HCEC 1CT (cell line): ENCODE results near the gene MSH3.
A peak's percentile ranks its signal among the peaks of the same experiment; 100 is the strongest.
"Not testable (repeated sequence)": the region's sequence is repeated elsewhere in the genome, so short reads cannot be mapped to it uniquely, and the experiment has no call there.

ENCODE experiments used
- DNase-seq: peaks from one replicate; pipeline ENCODE4 v3.0.0-alpha.2; 2017

The MSH3 gene

DNA sequence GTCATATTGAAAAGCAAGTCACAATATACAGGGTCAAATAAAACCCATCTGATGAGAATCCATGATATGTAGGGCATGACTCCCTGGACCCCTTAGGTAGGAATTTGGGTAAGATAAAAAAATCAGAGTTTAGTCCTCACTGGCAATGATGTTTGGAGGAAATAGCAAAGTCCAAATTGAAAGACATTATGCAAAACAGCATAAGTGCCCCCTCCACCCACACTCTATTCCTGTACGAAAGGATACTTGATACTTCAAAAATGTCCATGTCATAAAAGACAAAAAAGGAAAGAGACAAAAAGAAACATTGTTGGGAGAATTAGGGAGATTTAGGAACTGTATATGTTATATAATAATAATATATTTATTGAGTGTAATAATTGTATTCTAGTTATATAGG is 209.7 kb downstream of the MSH3 start:
- DNase-seq, result no peak

GRCh38 chr5:80864706-80865435 is 210.4 kb downstream of the MSH3 start:
- no peak for DNase-seq

- DNase-seq, result no peak
Measured at GRCh38 chr5:80865551-80865950, 211.1 kb downstream of the MSH3 start.

DNA sequence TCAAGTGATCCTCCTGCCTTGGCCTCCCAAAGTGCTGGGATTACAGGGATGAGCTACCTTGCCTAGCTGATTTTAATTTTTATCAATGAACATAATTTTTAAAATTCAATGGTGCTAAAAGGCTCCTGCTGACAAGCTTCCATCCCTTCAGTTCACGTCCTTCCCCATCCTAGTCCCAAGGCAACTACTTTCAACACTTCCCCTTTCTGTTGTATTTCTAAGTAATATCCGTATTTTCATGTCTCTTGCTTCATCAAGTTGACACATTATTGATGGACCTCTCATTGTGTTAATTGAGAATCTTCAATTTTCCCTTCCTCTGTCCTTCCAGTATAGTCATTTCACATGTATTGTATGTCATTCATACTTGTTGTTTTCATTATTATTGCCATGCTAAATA is 211.9 kb downstream of the MSH3 start:
- DNase-seq, result no peak

- no peak for DNase-seq
Measured at GRCh38 chr5:80867233-80867632, 212.8 kb downstream of the MSH3 start.

DNA sequence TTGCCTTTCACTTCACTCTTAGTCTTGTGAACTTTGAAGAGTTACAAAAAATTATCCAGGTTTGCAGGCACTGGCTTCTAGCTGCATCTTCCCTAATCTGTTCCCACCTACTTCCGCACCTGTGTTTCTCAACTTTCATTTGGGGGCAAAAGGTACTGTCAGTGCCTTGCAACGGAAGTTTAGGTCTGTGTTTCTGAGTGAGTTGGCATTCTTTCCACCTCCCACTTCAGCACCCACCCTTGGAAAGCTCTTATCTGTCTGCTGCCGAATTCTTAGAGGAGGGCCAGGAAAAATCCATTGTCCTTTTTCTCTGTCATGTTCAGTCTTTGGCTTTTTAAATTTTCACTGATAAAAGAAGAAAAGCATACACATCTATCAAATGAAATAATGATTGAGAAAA is 216.0 kb downstream of the MSH3 start:
- no peak for DNase-seq

- DNase-seq, result peak; percentile 80
Measured at GRCh38 chr5:80871541-80871961, 217.1 kb downstream of the MSH3 start.

DNA sequence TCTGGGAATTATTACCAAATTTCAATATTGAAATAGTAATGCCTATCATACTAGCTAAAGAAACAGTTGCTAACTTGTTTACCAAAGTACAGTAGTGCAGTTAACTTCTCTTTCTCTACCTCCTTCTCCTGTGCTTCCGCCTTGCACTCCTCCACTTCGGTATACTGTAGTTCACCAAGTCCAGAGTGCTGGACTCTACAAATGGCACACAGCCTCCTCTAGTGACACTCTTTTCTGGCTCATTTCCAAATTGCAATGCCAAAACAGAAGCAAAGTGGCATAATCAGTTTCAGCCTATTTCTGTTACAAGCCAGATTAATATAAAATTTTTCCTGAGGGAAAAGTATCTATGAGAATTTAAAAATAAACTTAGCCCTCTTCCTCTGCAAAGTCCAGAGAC is 219.7 kb downstream of the MSH3 start:
- no peak for DNase-seq

GRCh38 chr5:80877592-80877991 is 223.1 kb downstream of the MSH3 start:
- no peak for DNase-seq

GRCh38 chr5:80881726-80882125 is 227.3 kb downstream of the MSH3 start:
- DNase-seq, result no peak

DNA sequence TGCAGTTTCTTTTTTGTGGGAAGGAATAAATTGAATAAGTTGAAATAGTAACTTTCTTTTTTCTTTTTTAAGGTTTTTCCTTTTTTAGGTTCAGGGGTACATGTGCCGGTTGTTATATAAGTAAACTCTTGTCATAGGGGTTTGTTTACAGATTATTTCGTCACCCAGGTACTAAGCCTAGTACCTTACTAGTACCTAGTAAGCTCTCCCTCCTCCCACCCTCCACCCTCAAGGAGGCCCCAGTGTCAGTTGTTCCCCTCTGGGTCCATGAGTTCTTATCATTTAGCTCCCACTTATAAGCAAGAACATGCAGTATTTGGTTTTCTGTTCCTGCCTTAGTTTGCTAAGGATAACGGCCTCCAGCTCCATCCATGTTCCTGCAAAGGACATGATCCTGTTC is 228.9 kb downstream of the MSH3 start:
- DNase-seq, result not testable (repeated sequence)

DNA sequence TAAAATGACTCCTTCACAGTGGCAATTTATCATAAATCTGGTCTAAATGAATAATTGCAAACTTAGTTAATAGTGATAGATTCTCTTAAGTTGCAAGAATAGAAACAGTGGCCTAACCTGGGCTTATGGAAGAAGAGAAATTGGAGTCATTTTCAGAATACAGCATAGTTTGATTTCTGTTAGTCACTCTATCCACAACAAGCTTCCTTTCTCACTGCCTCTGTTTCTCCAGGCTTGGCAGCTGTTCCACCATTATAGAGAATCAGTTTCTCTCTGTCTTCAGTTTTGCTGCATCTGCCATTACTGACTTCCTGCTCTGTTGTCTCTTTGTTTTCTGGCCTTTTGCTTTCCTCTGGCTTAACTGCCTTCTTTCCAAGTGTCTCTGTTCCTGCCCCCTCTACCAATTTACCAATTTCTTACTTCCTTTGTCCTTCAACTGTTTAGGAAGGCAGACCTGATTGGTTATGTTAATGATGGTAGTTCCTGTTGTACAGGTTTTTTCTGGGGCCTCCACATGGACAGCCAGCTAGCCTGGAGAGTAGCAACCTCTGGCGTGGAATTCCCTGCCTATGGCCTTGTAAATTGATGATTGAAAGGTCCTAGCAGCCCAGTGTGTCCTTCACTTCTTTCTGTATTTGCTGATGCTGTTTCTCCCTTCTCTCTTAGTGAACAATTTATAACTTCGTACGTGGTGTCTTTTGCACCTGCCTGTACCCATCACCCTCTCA is 229.8 kb downstream of the MSH3 start:
- DNase-seq, result no peak

GRCh38 chr5:80884929-80885328 is 230.5 kb downstream of the MSH3 start:
- DNase-seq, result peak; percentile 25

- DNase-seq, result no peak
Measured at GRCh38 chr5:80885396-80886000, 231.0 kb downstream of the MSH3 start.

GRCh38 chr5:80894083-80894482 is 239.6 kb downstream of the MSH3 start:
- DNase-seq, result no peak

- no peak for DNase-seq
Measured at GRCh38 chr5:80895523-80895922, 241.1 kb downstream of the MSH3 start.

DNA sequence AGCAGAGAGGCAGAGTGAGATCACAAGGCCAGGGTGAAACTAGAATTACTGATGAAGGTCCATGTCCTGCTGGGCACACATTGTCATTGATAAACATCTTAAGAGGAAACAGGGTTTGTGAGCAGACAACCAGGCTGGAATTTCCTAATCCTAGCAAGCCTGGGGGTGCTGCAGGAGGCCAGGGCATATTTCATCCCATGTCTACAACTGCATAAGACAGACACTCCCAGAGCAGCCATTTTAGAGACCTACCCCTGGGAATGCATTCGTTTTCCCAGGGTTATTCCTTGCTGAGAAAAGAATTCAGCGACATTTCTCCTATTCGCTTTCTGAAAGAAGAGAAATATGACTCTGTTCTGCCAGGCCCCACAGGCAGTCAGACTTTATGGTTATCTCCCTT is 248.2 kb downstream of the MSH3 start:
- not testable (repeated sequence) for DNase-seq

DNA sequence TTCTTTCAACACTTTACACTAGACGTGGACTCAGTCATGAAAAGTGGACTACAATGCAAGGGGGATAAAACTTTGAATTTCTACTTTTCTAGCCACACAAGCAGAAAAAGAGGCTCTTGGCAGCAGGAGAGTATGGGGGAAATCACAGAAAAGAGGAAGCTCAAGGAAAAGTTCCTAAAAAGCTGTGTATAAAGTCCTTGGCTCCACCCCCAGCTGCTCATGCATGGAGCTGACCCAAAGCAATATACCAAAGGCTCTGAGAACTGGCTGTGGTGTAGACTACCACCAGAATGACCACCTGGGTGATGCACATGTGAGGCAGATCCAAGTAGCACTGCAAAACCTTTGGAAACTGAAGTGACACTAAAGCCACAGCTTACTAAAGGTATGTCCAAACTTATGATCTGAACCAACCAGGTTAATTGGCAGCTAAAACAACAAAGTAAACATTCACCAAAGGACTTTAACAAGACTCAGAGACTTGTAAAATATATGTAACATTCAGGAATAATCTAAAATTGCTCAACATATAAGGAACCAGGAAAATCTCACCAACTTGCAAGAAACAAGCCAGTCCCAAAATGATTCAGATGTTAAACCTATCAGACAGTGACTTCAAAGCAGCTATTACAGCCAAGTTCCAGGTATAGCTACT is 250.2 kb downstream of the MSH3 start:
- no peak for DNase-seq

DNA sequence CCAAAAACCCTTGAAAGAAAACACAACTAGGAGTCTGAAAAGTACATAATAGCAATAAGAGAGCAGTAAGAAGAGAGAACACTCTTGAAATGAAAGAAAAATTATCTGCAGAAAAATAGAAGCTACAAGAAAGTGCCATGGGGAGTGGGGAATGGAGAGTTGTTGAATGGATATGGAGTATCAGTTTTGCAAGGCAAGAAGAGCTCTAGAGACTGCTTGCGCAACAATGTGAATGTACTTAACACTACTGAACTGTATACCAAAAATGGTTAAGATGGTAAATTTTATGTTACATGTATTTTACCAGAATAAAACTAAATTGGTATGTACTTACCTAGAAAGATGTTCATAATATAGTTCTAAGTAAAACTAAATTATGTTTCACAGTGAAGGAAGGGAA is 251.0 kb downstream of the MSH3 start:
- DNase-seq, result no peak

DNA sequence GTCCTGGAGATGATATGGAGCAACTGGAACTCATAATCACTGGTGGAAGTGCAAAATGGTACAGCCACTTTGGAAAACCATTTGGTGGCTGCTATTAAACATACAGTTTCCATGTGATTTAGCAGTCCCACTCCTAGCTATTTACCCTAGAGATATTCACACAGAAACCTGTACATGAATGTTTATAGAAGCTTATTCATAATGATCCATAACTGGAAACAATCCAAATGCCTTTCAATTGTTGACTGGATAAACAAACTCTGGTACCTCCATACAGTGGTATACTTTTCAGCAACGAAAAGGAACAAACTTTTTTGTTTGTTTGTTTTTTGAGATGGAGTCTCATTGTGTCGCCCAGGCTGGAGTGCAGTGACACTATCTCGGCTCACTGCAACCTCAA is 258.0 kb downstream of the MSH3 start:
- DNase-seq, result no peak

DNA sequence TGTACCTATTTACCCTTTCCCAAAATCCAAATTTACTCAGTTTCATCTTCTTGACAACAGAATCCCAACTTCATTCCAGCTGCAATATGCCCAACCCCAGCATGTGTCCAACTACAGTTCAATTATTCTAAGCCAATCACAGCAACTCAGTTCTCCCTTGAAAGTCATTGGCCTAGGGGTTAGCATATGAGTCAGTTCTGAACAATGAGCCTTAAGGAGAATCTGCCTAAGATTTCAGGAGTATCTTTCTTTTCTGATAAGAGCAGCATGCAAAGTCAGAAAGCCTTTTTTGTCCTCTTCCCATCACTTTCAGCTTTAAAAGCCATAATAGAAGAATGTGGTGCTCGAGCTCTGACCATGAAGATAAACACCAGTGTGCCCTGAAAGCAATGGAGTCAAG is 261.3 kb downstream of the MSH3 start:
- peak; percentile 32 for DNase-seq

DNA sequence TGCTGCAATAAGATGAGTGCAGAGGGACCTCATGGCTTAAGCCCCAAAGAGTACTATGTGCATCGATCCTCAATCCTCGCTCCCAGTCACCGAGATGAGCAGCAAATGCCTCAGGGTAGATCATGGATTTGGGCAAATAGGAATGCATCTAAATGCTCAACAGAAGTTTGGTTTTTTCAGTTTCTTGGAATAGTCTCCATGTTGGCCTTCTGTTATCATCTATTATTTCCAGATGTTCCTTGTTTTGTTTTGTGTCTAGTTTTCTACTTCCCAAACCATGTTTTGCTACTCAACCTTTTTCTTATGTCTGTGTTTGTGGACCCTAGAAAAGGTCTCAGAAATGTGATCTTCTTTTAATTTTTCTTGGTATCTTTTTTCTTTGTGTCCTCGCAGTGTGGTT is 262.2 kb downstream of the MSH3 start:
- DNase-seq, result no peak

- DNase-seq, result no peak
Measured at GRCh38 chr5:80917631-80918030, 263.2 kb downstream of the MSH3 start.
